PC-9 (cell line): Measurements from ENCODE around the gene IMP4. TPM values are rescaled to one million over a fixed set of nuclear protein-coding genes. Genes with fewer than 3 reads are reported as not detected.

Experiments
- BruUV-seq: library from RNA; stranded (reverse); fragments of 400-500 nt; replicated peaks from 2 replicates; lab custom pipeline; 2021; lab: Mats Ljungman, UMichigan
- CTCF ChIA-PET: fragments of 300-600 bp; sonication (Branson Sonifier 250); formaldehyde crosslinking; loops from one replicate; lab custom pipeline; 2022; ENCODE audit warnings: antibody characterized with exemption; lab: Charles Lee
- POLR2A ChIA-PET: fragments of 300-600 bp; sonication (Branson Sonifier 250); formaldehyde crosslinking; loops from one replicate; lab custom pipeline; 2022; ENCODE audit warnings: antibody characterized with exemption; ENCODE audit not compliant: unreplicated experiment; lab: Charles Lee
- DNase-seq, 2 experiments: peaks; one replicate each; pipeline versions ENCODE4 v3.0.0 to v3.0.0-alpha.2; 2015 to 2022; ENCODE audit warnings: mixed read lengths in 1 of 2
- H2AFZ ChIP-seq: fragments of 200-600 bp; sonication (generic); 2 replicates; pipeline ENCODE4 v1.8.1; 2017; ENCODE audit warnings: antibody characterized with exemption
- H3F3A ChIP-seq: fragments of 200-600 bp; sonication (generic); 2 replicates; pipeline ENCODE4 v1.8.1; 2017; ENCODE audit warnings: antibody characterized with exemption, mild to moderate bottlenecking, low read depth; ENCODE audit not compliant: insufficient read depth
- H3K27ac ChIP-seq: fragments of 200-600 bp; sonication (generic); 2 replicates; pipeline ENCODE4 v1.6.1; 2016; ENCODE audit warnings: mixed run types
- H3K27me3 ChIP-seq: fragments of 200-600 bp; sonication (generic); 2 replicates; pipeline ENCODE4 v1.6.1; 2016; ENCODE audit warnings: low read depth, mixed run types; ENCODE audit not compliant: insufficient read depth
- H3K36me3 ChIP-seq: fragments of 200-600 bp; sonication (generic); 2 replicates; pipeline ENCODE4 v1.6.1; 2016; ENCODE audit warnings: low read depth, mixed run types
- H3K4me1 ChIP-seq: fragments of 200-600 bp; sonication (generic); replicated peaks from 2 replicates; pipeline ENCODE4 v1.6.1; 2016; ENCODE audit warnings: mixed run types; ENCODE audit not compliant: insufficient read depth
- H3K4me2 ChIP-seq: fragments of 200-600 bp; sonication (generic); 2 replicates; pipeline ENCODE4 v1.6.1; 2017; ENCODE audit warnings: mixed run types
- H3K4me3 ChIP-seq: fragments of 200-600 bp; sonication (generic); 2 replicates; pipeline ENCODE4 v1.6.1; 2016; ENCODE audit warnings: mixed run types
- H3K79me2 ChIP-seq: fragments of 200-600 bp; sonication (generic); 2 replicates; pipeline ENCODE4 v1.6.1; 2017; ENCODE audit warnings: low read depth, mixed run types
- H3K9me2 ChIP-seq: fragments of 200-600 bp; sonication (generic); 2 replicates; pipeline ENCODE4 v1.8.1; 2017; ENCODE audit warnings: mild to moderate bottlenecking; ENCODE audit not compliant: insufficient read depth
- H3K9me3 ChIP-seq: fragments of 200-600 bp; sonication (generic); 2 replicates; pipeline ENCODE4 v1.8.1; 2016; ENCODE audit warnings: low read depth; ENCODE audit not compliant: insufficient read depth
- H4K20me1 ChIP-seq: fragments of 200-600 bp; sonication (generic); 2 replicates; pipeline ENCODE4 v1.8.1; 2017; ENCODE audit not compliant: insufficient read depth
- EZH2 ChIP-seq: fragments of 200-600 bp; sonication (generic); IDR thresholded peaks from 2 replicates; pipeline ENCODE4 v1.8.0; 2017; ENCODE audit warnings: antibody characterized with exemption, low read depth
- intact Hi-C: fragments of 100-400 bp; cut with micrococcal nuclease; formaldehyde crosslinking; loops from one replicate; pipeline ENCODE4 v1.10.0; 2022; ENCODE audit not compliant: unreplicated experiment
- total RNA-seq: library from RNA; stranded (reverse); gene quantifications from 2 replicates; pipeline ENCODE4 v1.2.3, GENCODE V29; 2021
- TF ChIP-seq, protein P1 (sequence below): fragments of 200-600 bp; sonication (generic); conservative IDR thresholded peaks from 2 replicates; pipeline ENCODE4 v1.6.1; 2017; ENCODE audit warnings: mixed run types, antibody characterized with exemption, mild to moderate bottlenecking, moderate library complexity

IMP4 gene
- total RNA-seq, 1 experiment from 2014 or later = 76.8 TPM

DNA sequence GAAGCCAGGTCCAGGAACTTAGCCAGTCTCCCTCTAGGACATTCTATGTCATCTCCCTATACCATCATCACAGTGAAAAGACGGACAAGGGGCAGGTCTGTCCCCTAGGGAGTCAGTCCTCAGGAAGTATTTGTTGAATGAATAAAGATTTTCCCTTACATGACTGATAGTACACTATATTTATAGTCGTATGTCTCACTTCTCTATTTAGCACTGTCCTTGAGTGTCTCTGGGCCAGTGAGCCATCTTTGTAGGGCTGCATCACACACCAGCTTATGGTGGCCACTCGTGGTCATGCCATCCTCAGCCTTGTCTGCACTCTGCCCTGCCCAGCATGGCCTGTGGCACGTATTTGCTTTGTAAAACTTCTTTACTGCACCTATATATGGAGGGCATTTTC is 38.9 kb downstream of the IMP4 start:
- ChIA-PET POLR2A (no interaction called here), CTCF (no interaction called here)
- H3K4me3 ChIP-seq = no peak overlapping the region
- no peaks in the 10 kb centered on the region for H3F3A ChIP-seq
- intact Hi-C loops = no loop called here
- no peaks in the 10 kb centered on the region for H4K20me1 ChIP-seq
- DNase-seq = no peak
- H3K27ac ChIP-seq = no peak overlapping the region
- H3K79me2 ChIP-seq = no peaks in the 10 kb centered on the region
- no peak overlapping the region for H3K4me2 ChIP-seq
- H3K36me3 ChIP-seq = no peaks in the 10 kb centered on the region
- H3K9me3 ChIP-seq = no peaks in the 10 kb centered on the region
- H3K9me2 ChIP-seq = no peaks in the 10 kb centered on the region
- no peak overlapping the region for H2AFZ ChIP-seq
- TF ChIP-seq, protein P1, sequence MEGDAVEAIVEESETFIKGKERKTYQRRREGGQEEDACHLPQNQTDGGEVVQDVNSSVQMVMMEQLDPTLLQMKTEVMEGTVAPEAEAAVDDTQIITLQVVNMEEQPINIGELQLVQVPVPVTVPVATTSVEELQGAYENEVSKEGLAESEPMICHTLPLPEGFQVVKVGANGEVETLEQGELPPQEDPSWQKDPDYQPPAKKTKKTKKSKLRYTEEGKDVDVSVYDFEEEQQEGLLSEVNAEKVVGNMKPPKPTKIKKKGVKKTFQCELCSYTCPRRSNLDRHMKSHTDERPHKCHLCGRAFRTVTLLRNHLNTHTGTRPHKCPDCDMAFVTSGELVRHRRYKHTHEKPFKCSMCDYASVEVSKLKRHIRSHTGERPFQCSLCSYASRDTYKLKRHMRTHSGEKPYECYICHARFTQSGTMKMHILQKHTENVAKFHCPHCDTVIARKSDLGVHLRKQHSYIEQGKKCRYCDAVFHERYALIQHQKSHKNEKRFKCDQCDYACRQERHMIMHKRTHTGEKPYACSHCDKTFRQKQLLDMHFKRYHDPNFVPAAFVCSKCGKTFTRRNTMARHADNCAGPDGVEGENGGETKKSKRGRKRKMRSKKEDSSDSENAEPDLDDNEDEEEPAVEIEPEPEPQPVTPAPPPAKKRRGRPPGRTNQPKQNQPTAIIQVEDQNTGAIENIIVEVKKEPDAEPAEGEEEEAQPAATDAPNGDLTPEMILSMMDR = no peak
- no peak for TF ChIP-seq EZH2
- no peaks in the 10 kb centered on the region for H3K27me3 ChIP-seq
- H3K4me1 ChIP-seq = no peaks in the 10 kb centered on the region
- no TSS peak for BruUV-seq

DNA sequence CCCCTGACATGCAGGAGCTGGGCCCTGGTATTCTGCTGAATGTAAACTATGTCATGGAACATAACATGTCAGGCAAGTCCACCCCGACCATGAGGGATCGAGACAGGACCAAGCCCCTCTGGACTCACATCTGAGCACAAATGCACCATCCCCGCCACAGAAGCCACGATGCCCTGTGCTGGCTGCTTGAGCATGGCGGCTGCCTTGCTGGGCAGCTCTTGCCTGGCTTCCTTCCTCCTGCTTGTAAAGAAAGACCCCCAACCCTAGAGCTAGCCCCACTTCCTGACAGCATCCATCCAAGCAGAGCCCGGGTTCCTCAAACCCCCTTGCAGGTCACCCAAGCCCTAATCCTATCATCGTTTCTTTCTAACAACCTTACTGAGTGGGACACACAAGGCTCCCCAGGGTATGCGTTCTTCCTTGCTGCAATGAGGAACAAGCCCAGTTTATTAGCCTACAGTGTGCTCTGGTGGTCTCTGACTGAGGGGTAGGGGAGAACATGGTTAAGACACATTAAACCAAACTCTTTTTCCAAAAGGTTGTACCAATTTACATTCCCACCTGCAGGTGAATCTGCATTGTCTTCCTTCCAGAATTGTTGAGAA is 39.7 kb downstream of the IMP4 start:
- BruUV-seq = no TSS peak
- DNase-seq = no peak
- no peak overlapping the region for H3K4me3 ChIP-seq
- H3K27ac ChIP-seq = no peak overlapping the region
- no peaks in the 10 kb centered on the region for H3K36me3 ChIP-seq
- H3K27me3 ChIP-seq = no peaks in the 10 kb centered on the region
- no peaks in the 10 kb centered on the region for H3K9me3 ChIP-seq
- H4K20me1 ChIP-seq = no peaks in the 10 kb centered on the region
- H3K79me2 ChIP-seq = no peaks in the 10 kb centered on the region
- H3K4me1 ChIP-seq = no peaks in the 10 kb centered on the region
- intact Hi-C loops = no loop called here
- CTCF ChIA-PET = no interaction called here
- no peak overlapping the region for H3K4me2 ChIP-seq
- TF ChIP-seq EZH2 = no peak
- H3F3A ChIP-seq = no peaks in the 10 kb centered on the region
- H2AFZ ChIP-seq = no peak overlapping the region
- H3K9me2 ChIP-seq = no peaks in the 10 kb centered on the region
- POLR2A ChIA-PET = no interaction called here

GRCh38 chr2:130385709-130386108 is 43.0 kb downstream of the IMP4 start:
- POLR2A ChIA-PET = interaction anchor here (0.7 kb wide), 1 partner anchor 575 kb away, joined by 3 read pairs; no protein-coding TSS in a partner anchor

More at GRCh38 chr2:130385709-130386108, 43.0 kb downstream of the IMP4 start:
- Histone ChIP-seq H3K9me3 (no peaks in the 10 kb centered on the region), H3F3A (no peaks in the 10 kb centered on the region), H3K9me2 (no peaks in the 10 kb centered on the region), H3K4me2 (no peak overlapping the region), H3K36me3 (no peaks in the 10 kb centered on the region), H2AFZ (no peak overlapping the region), H3K4me1 (no peaks in the 10 kb centered on the region; the same call in 1 of the 2 replicates), H3K27me3 (no peaks in the 10 kb centered on the region; the same call in 1 of the 2 replicates), H4K20me1 (no peaks in the 10 kb centered on the region), H3K79me2 (no peaks in the 10 kb centered on the region), H3K4me3 (no peak overlapping the region), H3K27ac (no peak overlapping the region)
- TF ChIP-seq EZH2 = no peak
- TF ChIP-seq, protein P1 = no peak
- CTCF ChIA-PET = no interaction called here
- no TSS peak for BruUV-seq
- no peak for DNase-seq
- intact Hi-C loops = no loop called here
